ENCODE data around the gene FBXO44. TPM values are rescaled to one million over a fixed set of nuclear protein-coding genes. Genes with fewer than 3 reads are reported as not detected.
A peak's percentile ranks its signal among the peaks of the same experiment; 100 is the strongest.

The FBXO44 gene
- polyA plus RNA-seq, 3 donors = 1.5 to 17.8 (median 2.0) TPM

DNA sequence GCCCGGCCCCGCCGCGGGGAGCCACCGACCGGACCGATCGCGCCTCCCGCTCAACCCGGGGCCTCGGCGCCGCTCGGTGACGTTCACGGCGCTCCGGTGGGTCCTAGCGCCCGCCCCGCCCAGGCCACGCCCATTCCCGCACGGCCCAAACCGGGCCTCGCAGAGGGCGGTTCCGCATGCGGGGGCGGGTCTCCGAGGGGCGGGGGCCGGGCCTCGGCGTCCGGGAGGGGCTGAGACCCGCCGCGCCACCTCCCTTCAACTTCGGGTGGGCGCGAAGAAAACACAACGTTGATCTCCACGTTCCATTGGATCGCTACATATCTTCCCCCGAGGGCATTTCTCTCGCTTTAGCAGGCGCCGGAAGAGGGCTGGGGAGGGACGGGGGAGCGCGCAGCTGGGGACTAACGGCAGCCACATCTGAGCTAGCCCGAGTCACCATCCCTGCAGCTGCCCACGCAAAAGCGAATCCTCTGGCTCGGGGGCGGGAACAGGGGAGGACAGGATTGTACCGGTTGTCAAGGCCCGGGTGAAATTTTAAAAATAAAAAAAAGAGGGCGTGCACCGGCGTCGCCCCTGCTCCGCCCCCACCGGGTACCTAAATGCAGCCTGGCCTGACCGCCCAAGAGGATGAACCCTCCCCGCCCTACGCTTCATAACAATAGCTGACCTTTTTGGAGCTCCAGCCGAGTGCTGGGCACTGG lies 26.5 kb downstream of the FBXO44 start, which contains the start of gene MAD2L2:
MAD2L2 (minus strand) TSS at position 78 of the 701 bp plus-strand sequence. CDS start 547 bp downstream, outside the sequence.
- peak within 1 kb of the TSS; percentile 58 to 94 (median 92) for H3K4me3 ChIP-seq (replicated peaks in 1 of 3; ENCODE audit: low read depth in 2 of 3, low read length in 3 of 3)
- H3K36me3 Mint-ChIP-seq = peaks cover 4 to 20% of the 10 kb centered on the region in 2 donors
- intact Hi-C loops (cut with micrococcal nuclease) = no loop called here

GRCh38 chr1:11682287-11682771 lies 27.7 kb downstream of the FBXO44 start:
- Histone ChIP-seq H3K4me2 (replicated peaks; ENCODE audit: extremely low read depth, low read length, poor library complexity, severe bottlenecking) (no peak overlapping the region), H3K27ac (ENCODE audit: low read depth in 1 of 2, low read length in 2 of 2) (no peak overlapping the region), H2AFZ (ENCODE audit: insufficient read depth, low read depth, low read length, poor library complexity, severe bottlenecking) (peak overlapping the region; percentile 88), H3K4me3 (replicated peaks in 1 of 3; ENCODE audit: low read depth in 2 of 3, low read length in 3 of 3) (no peak overlapping the region), H3K4me1 (ENCODE audit: control insufficient read depth in 1 of 2, insufficient read depth in 2 of 2, low read length in 2 of 2) (peaks cover 11 to 25% of the 10 kb centered on the region in 2 donors), H3K27me3 (ENCODE audit: control insufficient read depth in 2 of 2, insufficient read depth in 2 of 2, low read length in 2 of 2) (peaks cover 0 to 7% of the 10 kb centered on the region in 2 donors), H3K79me2 (ENCODE audit: insufficient read depth, low read length) (peaks cover 6% of the 10 kb centered on the region), H3K36me3 (replicated peaks in 1 of 2; ENCODE audit: control insufficient read depth in 1 of 2, insufficient read depth in 2 of 2, low read length in 2 of 2) (peaks cover 0 to under 1% of the 10 kb centered on the region in 2 donors), H4K20me1 (ENCODE audit: insufficient read depth, low read length) (no peaks in the 10 kb centered on the region), H3K9me3 (replicated peaks in 1 of 2; ENCODE audit: control insufficient read depth in 1 of 2, insufficient read depth in 1 of 2, low read length in 2 of 2) (no peaks in the 10 kb centered on the region), H3K9ac (ENCODE audit: insufficient read depth, low read length, poor library complexity, severe bottlenecking) (no peak overlapping the region)
- no peak overlapping the region for H3K27ac Mint-ChIP-seq
- H3K4me1 Mint-ChIP-seq = peaks cover 21% of the 10 kb centered on the region
- H3K4me3 Mint-ChIP-seq = peak overlapping the region in 1 of 2 donors; percentile 51
- intact Hi-C loops (cut with micrococcal nuclease) = no loop called here
- H3K36me3 Mint-ChIP-seq = peaks cover 4 to 11% of the 10 kb centered on the region in 2 donors
- peaks cover 0 to 22% (median 10%) of the 10 kb centered on the region in 3 donors for H3K27me3 Mint-ChIP-seq (ENCODE audit: low read depth in 3 of 3)
- WGBS (ENCODE audit: insufficient coverage) = 72% methylated on average over 4 of the region's 7 CpGs
- no peak for DNase-seq
- TF ChIP-seq, protein P1, sequence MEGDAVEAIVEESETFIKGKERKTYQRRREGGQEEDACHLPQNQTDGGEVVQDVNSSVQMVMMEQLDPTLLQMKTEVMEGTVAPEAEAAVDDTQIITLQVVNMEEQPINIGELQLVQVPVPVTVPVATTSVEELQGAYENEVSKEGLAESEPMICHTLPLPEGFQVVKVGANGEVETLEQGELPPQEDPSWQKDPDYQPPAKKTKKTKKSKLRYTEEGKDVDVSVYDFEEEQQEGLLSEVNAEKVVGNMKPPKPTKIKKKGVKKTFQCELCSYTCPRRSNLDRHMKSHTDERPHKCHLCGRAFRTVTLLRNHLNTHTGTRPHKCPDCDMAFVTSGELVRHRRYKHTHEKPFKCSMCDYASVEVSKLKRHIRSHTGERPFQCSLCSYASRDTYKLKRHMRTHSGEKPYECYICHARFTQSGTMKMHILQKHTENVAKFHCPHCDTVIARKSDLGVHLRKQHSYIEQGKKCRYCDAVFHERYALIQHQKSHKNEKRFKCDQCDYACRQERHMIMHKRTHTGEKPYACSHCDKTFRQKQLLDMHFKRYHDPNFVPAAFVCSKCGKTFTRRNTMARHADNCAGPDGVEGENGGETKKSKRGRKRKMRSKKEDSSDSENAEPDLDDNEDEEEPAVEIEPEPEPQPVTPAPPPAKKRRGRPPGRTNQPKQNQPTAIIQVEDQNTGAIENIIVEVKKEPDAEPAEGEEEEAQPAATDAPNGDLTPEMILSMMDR (IDR thresholded peaks at IDR 0.05) = no peak
- H3K9me3 Mint-ChIP-seq = peaks cover 0 to 3% (median 0%) of the 10 kb centered on the region in 7 donors

More for the DNA sequence above, 26.5 kb downstream of the FBXO44 start, which contains the start of gene MAD2L2:
- Histone ChIP-seq H2AFZ (ENCODE audit: insufficient read depth, low read depth, low read length, poor library complexity, severe bottlenecking) (peak within 1 kb of the TSS; percentile 88), H3K9me3 (replicated peaks in 1 of 2; ENCODE audit: control insufficient read depth in 1 of 2, insufficient read depth in 1 of 2, low read length in 2 of 2) (no peaks in the 10 kb centered on the region), H3K36me3 (replicated peaks in 1 of 2; ENCODE audit: control insufficient read depth in 1 of 2, insufficient read depth in 2 of 2, low read length in 2 of 2) (peaks cover 0 to 11% of the 10 kb centered on the region in 2 donors), H3K27me3 (ENCODE audit: control insufficient read depth in 2 of 2, insufficient read depth in 2 of 2, low read length in 2 of 2) (peaks cover 0 to 7% of the 10 kb centered on the region in 2 donors), H3K4me1 (ENCODE audit: control insufficient read depth in 1 of 2, insufficient read depth in 2 of 2, low read length in 2 of 2) (peaks cover 11 to 25% of the 10 kb centered on the region in 2 donors), H3K27ac (ENCODE audit: low read depth in 1 of 2, low read length in 2 of 2) (peak within 1 kb of the TSS; percentile 29 to 68), H3K79me2 (ENCODE audit: insufficient read depth, low read length) (peaks cover 6% of the 10 kb centered on the region), H3K4me2 (replicated peaks; ENCODE audit: extremely low read depth, low read length, poor library complexity, severe bottlenecking) (peak within 1 kb of the TSS; percentile 92), H4K20me1 (ENCODE audit: insufficient read depth, low read length) (no peaks in the 10 kb centered on the region), H3K9ac (ENCODE audit: insufficient read depth, low read length, poor library complexity, severe bottlenecking) (peak within 1 kb of the TSS; percentile 78)
- peak within 1 kb of the TSS in 6 of 7 donors; percentile 76 to 91 (median 86) for H3K27ac Mint-ChIP-seq
- H3K27me3 Mint-ChIP-seq (ENCODE audit: low read depth in 3 of 3) = peaks cover 0 to 18% (median 10%) of the 10 kb centered on the region in 3 donors
- TF ChIP-seq, protein P1 (IDR thresholded peaks at IDR 0.05) = no peak
- H3K4me1 Mint-ChIP-seq = peaks cover 21% of the 10 kb centered on the region
- H3K9me3 Mint-ChIP-seq = peaks cover 0 to 3% (median 0%) of the 10 kb centered on the region in 7 donors
- H3K4me3 Mint-ChIP-seq = peak within 1 kb of the TSS; percentile 88 to 92
- peak; percentile 67 to 76 (median 71) for DNase-seq
- WGBS (ENCODE audit: insufficient coverage) = under 1% methylated on average over 66 of the region's 71 CpGs
